GM23338 (cell line): ENCODE results near the gene RIT2. TPM values are rescaled to one million over a fixed set of nuclear protein-coding genes. Genes with fewer than 3 reads are reported as not detected.

ENCODE experiments used
- ATAC-seq: fragments of 200-7000 bp; cut with Tn5 transposase; 3 replicates; pipeline ENCODE4 v1.9.1; 2020
- DNase-seq: peaks from one replicate; pipeline ENCODE4 v3.0.0-alpha.2; 2015; ENCODE audit warnings: low spot score
- H2AFZ ChIP-seq: fragments of 200-600 bp; sonication (generic); 2 replicates; pipeline ENCODE4 v1.8.0; 2016; ENCODE audit warnings: antibody characterized with exemption, mild to moderate bottlenecking, moderate library complexity
- H3F3A ChIP-seq: fragments of 200-600 bp; sonication (generic); replicated peaks from 2 replicates; pipeline ENCODE4 v1.8.0; 2017; ENCODE audit warnings: antibody characterized with exemption, mixed run types, low read depth
- H3K27ac ChIP-seq: fragments of 200-600 bp; sonication (generic); 2 replicates; pipeline ENCODE4 v1.6.1; 2016; ENCODE audit warnings: low read depth
- H3K27me3 ChIP-seq: fragments of 200-600 bp; sonication (generic); 2 replicates; pipeline ENCODE4 v1.8.0; 2016; ENCODE audit warnings: mild to moderate bottlenecking, mixed run types, moderate library complexity; ENCODE audit not compliant: insufficient read depth
- H3K36me3 ChIP-seq: fragments of 200-600 bp; sonication (generic); 2 replicates; pipeline ENCODE4 v1.8.0; 2016; ENCODE audit warnings: mild to moderate bottlenecking; ENCODE audit not compliant: insufficient read depth
- H3K4me1 ChIP-seq: fragments of 200-600 bp; sonication (generic); 2 replicates; pipeline ENCODE4 v1.8.0; 2016; ENCODE audit warnings: mild to moderate bottlenecking, moderate library complexity; ENCODE audit not compliant: insufficient read depth
- H3K4me2 ChIP-seq: fragments of 200-600 bp; sonication (generic); 2 replicates; pipeline ENCODE4 v1.7.1; 2017; ENCODE audit warnings: mixed run types
- H3K4me3 ChIP-seq: fragments of 200-600 bp; sonication (generic); 2 replicates; pipeline ENCODE4 v1.6.1; 2016; ENCODE audit warnings: mixed run types
- H3K79me2 ChIP-seq: fragments of 200-600 bp; sonication (generic); replicated peaks from 2 replicates; pipeline ENCODE4 v1.8.0; 2017; ENCODE audit warnings: mild to moderate bottlenecking; ENCODE audit not compliant: insufficient read depth
- H3K9me2 ChIP-seq: fragments of 200-600 bp; sonication (generic); 2 replicates; pipeline ENCODE4 v1.8.0; 2017; ENCODE audit not compliant: insufficient read depth
- H4K20me1 ChIP-seq: fragments of 200-600 bp; sonication (generic); replicated peaks from 2 replicates; pipeline ENCODE4 v1.8.0; 2017; ENCODE audit warnings: mild to moderate bottlenecking; ENCODE audit not compliant: insufficient read depth
- H3K27ac Mint-ChIP-seq: 2 replicates; pipeline ENCODE4 v1.8.0; 2020; ENCODE audit warnings: inconsistent platforms, mild to moderate bottlenecking, moderate library complexity, mixed read lengths
- H3K27me3 Mint-ChIP-seq: 3 replicates; pipeline ENCODE4 v1.8.0; 2022; ENCODE audit warnings: low read depth, mild to moderate bottlenecking, moderate library complexity, mixed read lengths, inconsistent platforms; ENCODE audit not compliant: insufficient read depth, poor library complexity
- H3K36me3 Mint-ChIP-seq: 3 replicates; pipeline ENCODE4 v1.8.0; 2021; ENCODE audit warnings: low read depth, mild to moderate bottlenecking, inconsistent platforms, moderate library complexity, mixed read lengths
- H3K4me1 Mint-ChIP-seq: 3 replicates; pipeline ENCODE4 v1.8.0; 2020; ENCODE audit warnings: mild to moderate bottlenecking, inconsistent platforms, mixed read lengths
- H3K4me3 Mint-ChIP-seq: 3 replicates; pipeline ENCODE4 v1.8.0; 2021; ENCODE audit warnings: moderate library complexity, mild to moderate bottlenecking, inconsistent platforms, mixed read lengths
- H3K9me3 Mint-ChIP-seq: 3 replicates; pipeline ENCODE4 v1.8.0; 2020; ENCODE audit warnings: moderate library complexity, mild to moderate bottlenecking, inconsistent platforms, mixed read lengths
- CREB1 ChIP-seq: fragments of 250-450 bp; sonication (Bioruptor Pico); IDR thresholded peaks from 2 replicates; pipeline ENCODE4 v1.5.0; 2020; ENCODE audit warnings: low read depth, mild to moderate bottlenecking, moderate library complexity
- EZH2 ChIP-seq: fragments of 200-600 bp; sonication (generic); IDR thresholded peaks from one replicate; pipeline ENCODE4 v1.8.0; 2017; ENCODE audit warnings: antibody characterized with exemption, mild to moderate bottlenecking, low read depth; ENCODE audit not compliant: unreplicated experiment
- JUNB ChIP-seq: IDR thresholded peaks from one replicate; pipeline ENCODE4 v1.6.1; 2016; ENCODE audit warnings: antibody characterized with exemption; ENCODE audit not compliant: unreplicated experiment
- STAT1 ChIP-seq: IDR thresholded peaks from one replicate; pipeline ENCODE4 v1.6.1; 2016; ENCODE audit warnings: antibody characterized with exemption; ENCODE audit not compliant: unreplicated experiment
- ZNF114 ChIP-seq: fragments of 250-450 bp; sonication (Bioruptor Pico); IDR thresholded peaks from 2 replicates; pipeline ENCODE4 v1.5.0; 2020; ENCODE audit warnings: mild to moderate bottlenecking, moderate library complexity
- ZNF462 ChIP-seq: fragments of 250-450 bp; sonication (Bioruptor Pico); IDR thresholded peaks from 2 replicates; pipeline ENCODE4 v1.5.0; 2020; ENCODE audit warnings: mild to moderate bottlenecking, moderate library complexity
- polyA plus RNA-seq: library from polyadenylated mRNA; unstranded; fragments of >200 nt; fragmentation: Nextera tagmentation; extraction: Ambion mirVana; gene quantifications from 2 replicates; pipeline ENCODE4 v1.2.1, GENCODE V29; 2016
- total RNA-seq: library from RNA; depleted of rRNA; stranded (reverse); fragments of >200 nt; shearing (Covaris generic); gene quantifications from 2 replicates; pipeline ENCODE4 v1.2.3, GENCODE V29; 2014

RIT2 gene
- total and polyA plus RNA-seq, 2 experiments from 2014 or later, result 1.9 to 8.8 TPM

GRCh38 chr18:42839408-42839807 lies 276.1 kb downstream of the RIT2 start:
- peaks cover 7% of the 10 kb centered on the region; the same call in 2 of the 3 replicates for H3K36me3 Mint-ChIP-seq

More at GRCh38 chr18:42839408-42839807, 276.1 kb downstream of the RIT2 start:
- no peak for TF ChIP-seq ZNF462 (CRISPR knock-in tag)
- TF ChIP-seq CREB1 (CRISPR knock-in tag), result no peak
- TF ChIP-seq EZH2, result no peak
- no peak for TF ChIP-seq STAT1
- no peak for TF ChIP-seq JUNB
- no peak for TF ChIP-seq ZNF114 (CRISPR knock-in tag)
- Histone ChIP-seq H4K20me1 (no peaks in the 10 kb centered on the region), H3K79me2 (no peaks in the 10 kb centered on the region), H3K27me3 (no peaks in the 10 kb centered on the region), H2AFZ (no peak overlapping the region), H3K36me3 (no peaks in the 10 kb centered on the region), H3F3A (no peaks in the 10 kb centered on the region), H3K4me2 (no peak overlapping the region), H3K4me1 (no peaks in the 10 kb centered on the region; the same call in none of the 2 replicates), H3K4me3 (no peak overlapping the region), H3K9me2 (peaks cover 8% of the 10 kb centered on the region; the same call in 1 of the 2 replicates), H3K27ac (no peak overlapping the region)
- ATAC-seq (no peak), DNase-seq (no peak)
- no peaks in the 10 kb centered on the region; the same call in 2 of the 3 replicates for H3K4me1 Mint-ChIP-seq
- H3K27ac Mint-ChIP-seq, result no peak overlapping the region
- H3K4me3 Mint-ChIP-seq, result no peak overlapping the region
- no peaks in the 10 kb centered on the region for H3K27me3 Mint-ChIP-seq
- H3K9me3 Mint-ChIP-seq, result peaks cover 9% of the 10 kb centered on the region
